HepG2 (cell line): ENCODE measurements around the gene CASKIN2. TPM values are rescaled to one million over a fixed set of nuclear protein-coding genes. Genes with fewer than 3 reads are reported as not detected.

Experiments used
- CBFB ChIP-seq: sonication (generic); formaldehyde crosslinking; IDR thresholded peaks from 2 replicates; pipeline ENCODE4 v1.4.0; 2020; ENCODE audit warnings: missing genetic modification reagents
- HES4 ChIP-seq: sonication (generic); formaldehyde crosslinking; IDR thresholded peaks from 2 replicates; pipeline ENCODE4 v1.9.0; 2021; ENCODE audit warnings: mild to moderate bottlenecking, missing genetic modification reagents, borderline replicate concordance
- HOXA9 ChIP-seq: sonication (generic); formaldehyde crosslinking; IDR thresholded peaks from 2 replicates; pipeline ENCODE4 v1.8.1; 2022; ENCODE audit warnings: missing genetic modification reagents, mild to moderate bottlenecking, moderate library complexity, borderline replicate concordance
- HOXD1 ChIP-seq: sonication (generic); formaldehyde crosslinking; IDR thresholded peaks from 2 replicates; pipeline ENCODE4 v1.5.0; 2020; ENCODE audit warnings: missing genetic modification reagents
- SRF ChIP-seq: IDR thresholded peaks from 2 replicates; pipeline ENCODE4 v1.6.1; 2011; ENCODE audit warnings: mild to moderate bottlenecking, low read depth, low read length, moderate library complexity
- STAT5B ChIP-seq: sonication (generic); formaldehyde crosslinking; IDR thresholded peaks from 2 replicates; pipeline ENCODE4 v1.4.0; 2020; ENCODE audit warnings: missing genetic modification reagents
- TEAD2 ChIP-seq: sonication (generic); formaldehyde crosslinking; IDR thresholded peaks from 2 replicates; pipeline ENCODE4 v1.9.0; 2021; ENCODE audit warnings: missing genetic modification reagents
- ZBTB7B ChIP-seq: sonication (generic); formaldehyde crosslinking; IDR thresholded peaks from 2 replicates; pipeline ENCODE4 v1.4.0; 2020; ENCODE audit warnings: missing genetic modification reagents
- ZNF33A ChIP-seq: sonication (generic); formaldehyde crosslinking; IDR thresholded peaks from 2 replicates; pipeline ENCODE4 v1.5.1; 2020; ENCODE audit warnings: missing genetic modification reagents, mild to moderate bottlenecking, moderate library complexity, borderline replicate concordance
- ZNF34 ChIP-seq: sonication (generic); formaldehyde crosslinking; IDR thresholded peaks from 2 replicates; pipeline ENCODE4 v1.4.0; 2020; ENCODE audit warnings: mild to moderate bottlenecking, missing genetic modification reagents, borderline replicate concordance
- ZNF564 ChIP-seq: sonication (generic); formaldehyde crosslinking; IDR thresholded peaks from 2 replicates; pipeline ENCODE4 v1.8.1; 2023; ENCODE audit warnings: mild to moderate bottlenecking, missing genetic modification reagents
- ZNF614 ChIP-seq: IDR thresholded peaks from 2 replicates; pipeline ENCODE4 v1.6.1; 2018; ENCODE audit warnings: missing biosample characterization, missing genetic modification reagents, inconsistent platforms, borderline replicate concordance
- ZNF644 ChIP-seq: IDR thresholded peaks from 2 replicates; pipeline ENCODE4 v1.6.1; 2016; ENCODE audit warnings: low read depth
- ZNF709 ChIP-seq: sonication (generic); formaldehyde crosslinking; IDR thresholded peaks from 2 replicates; pipeline ENCODE4 v1.5.0; 2020; ENCODE audit warnings: mild to moderate bottlenecking, missing genetic modification reagents
- polyA plus RNA-seq, 8 experiments: library from polyadenylated mRNA; depleted of rRNA in 3 of 8; stranded (reverse) in 7 of 8; unstranded in 1 of 8; fragments of >200 nt; fragmentation: Illumina TruSeq in 4 of 8; extraction: Trizol in 4 of 8; gene quantifications; 2 replicates each; pipeline versions ENCODE4 v1.2.1 to v1.2.3, GENCODE V29; 2011 to 2016; ENCODE audit warnings: low read depth in 4 of 8, missing spikeins in 1 of 8, mixed read lengths in 1 of 8; ENCODE audit not compliant: insufficient read depth in 1 of 8
- total RNA-seq, 5 experiments: library from RNA; depleted of rRNA; stranded (reverse); fragments of >200 nt; fragmentation: Illumina TruSeq; extraction: Trizol; gene quantifications; 2 replicates each; pipeline ENCODE4 v1.2.3, GENCODE V29; 2016; ENCODE audit warnings: low read depth in 1 of 5
- TF ChIP-seq, protein P1 (sequence below): sonication (generic); formaldehyde crosslinking; IDR thresholded peaks from 2 replicates; pipeline ENCODE4 v1.4.0; 2020; ENCODE audit warnings: missing genetic modification reagents, borderline replicate concordance
- TF ChIP-seq, protein P2 (sequence below): sonication (generic); formaldehyde crosslinking; IDR thresholded peaks from 2 replicates; pipeline ENCODE4 v1.5.0; 2020; ENCODE audit warnings: mild to moderate bottlenecking, missing genetic modification reagents
- TF ChIP-seq, protein P3 (sequence below): sonication (generic); formaldehyde crosslinking; IDR thresholded peaks from 2 replicates; pipeline ENCODE4 v1.4.0; 2020; ENCODE audit warnings: missing genetic modification reagents; ENCODE audit errors: not compliant biosample characterization
- TF ChIP-seq, protein P4 (sequence below): sonication (generic); formaldehyde crosslinking; IDR thresholded peaks from 2 replicates; pipeline ENCODE4 v1.5.0; 2020; ENCODE audit warnings: missing genetic modification reagents
- TF ChIP-seq, protein P5 (sequence below): sonication (generic); formaldehyde crosslinking; IDR thresholded peaks from 2 replicates; pipeline ENCODE4 v1.8.0; 2022; ENCODE audit warnings: missing genetic modification reagents, mild to moderate bottlenecking, borderline replicate concordance

Gene CASKIN2
- total and polyA plus RNA-seq, 2 of the 13 experiments (the other 11 are each of a cell fraction or from before 2014, with no cell fraction given), result 5.2 to 7.8 TPM

DNA sequence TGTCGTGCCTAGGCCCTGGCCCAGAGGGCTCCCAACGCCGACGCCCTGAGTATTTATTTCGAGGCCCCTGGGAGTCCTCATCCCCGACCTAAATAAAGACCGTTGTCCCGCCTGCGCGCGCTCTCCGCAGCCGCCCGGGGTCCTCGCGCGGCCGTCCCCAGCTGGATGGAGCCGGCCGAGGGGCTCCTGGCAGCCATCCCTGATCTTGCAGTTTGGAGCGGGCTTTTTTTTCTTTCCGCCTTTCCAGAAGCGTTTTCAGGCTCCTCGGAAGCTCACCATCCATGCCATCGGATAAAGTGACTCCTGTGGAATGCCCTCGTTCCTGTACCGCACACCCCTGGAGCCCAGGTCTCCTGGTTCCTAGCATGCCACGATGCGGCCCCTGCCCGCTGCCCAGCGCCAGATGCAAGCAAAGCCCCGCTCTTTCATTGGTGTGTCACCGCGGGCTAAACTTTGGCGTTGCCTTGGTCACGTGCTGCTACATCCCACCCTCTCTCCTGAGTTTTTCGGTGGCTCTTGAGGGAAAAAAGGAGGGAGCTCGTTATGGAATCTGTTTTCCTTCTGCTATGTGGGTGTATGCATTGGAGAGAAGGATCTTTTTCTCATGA is 58.2 kb downstream of the CASKIN2 start (continued):
- TF ChIP-seq ZNF33A (CRISPR knock-in tag), result no peak
- TF ChIP-seq, protein P1, sequence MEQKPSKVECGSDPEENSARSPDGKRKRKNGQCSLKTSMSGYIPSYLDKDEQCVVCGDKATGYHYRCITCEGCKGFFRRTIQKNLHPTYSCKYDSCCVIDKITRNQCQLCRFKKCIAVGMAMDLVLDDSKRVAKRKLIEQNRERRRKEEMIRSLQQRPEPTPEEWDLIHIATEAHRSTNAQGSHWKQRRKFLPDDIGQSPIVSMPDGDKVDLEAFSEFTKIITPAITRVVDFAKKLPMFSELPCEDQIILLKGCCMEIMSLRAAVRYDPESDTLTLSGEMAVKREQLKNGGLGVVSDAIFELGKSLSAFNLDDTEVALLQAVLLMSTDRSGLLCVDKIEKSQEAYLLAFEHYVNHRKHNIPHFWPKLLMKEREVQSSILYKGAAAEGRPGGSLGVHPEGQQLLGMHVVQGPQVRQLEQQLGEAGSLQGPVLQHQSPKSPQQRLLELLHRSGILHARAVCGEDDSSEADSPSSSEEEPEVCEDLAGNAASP, result no peak
- TF ChIP-seq HOXD1 (CRISPR knock-in tag), result no peak
- TF ChIP-seq ZNF564 (CRISPR knock-in tag), result 0 out of 2 replicates have a peak, but pooled peaks have one; percentile 1
- no peak for TF ChIP-seq CBFB
- no peak for TF ChIP-seq ZNF644 (CRISPR knock-in tag)
- TF ChIP-seq TEAD2 (CRISPR knock-in tag), result no peak
- no peak for TF ChIP-seq HOXA9 (CRISPR knock-in tag)
- no peak; the same call in none of the 2 replicates for TF ChIP-seq ZNF34
- no peak for TF ChIP-seq ZBTB7B
- no peak for TF ChIP-seq ZNF709
- TF ChIP-seq, protein P2, sequence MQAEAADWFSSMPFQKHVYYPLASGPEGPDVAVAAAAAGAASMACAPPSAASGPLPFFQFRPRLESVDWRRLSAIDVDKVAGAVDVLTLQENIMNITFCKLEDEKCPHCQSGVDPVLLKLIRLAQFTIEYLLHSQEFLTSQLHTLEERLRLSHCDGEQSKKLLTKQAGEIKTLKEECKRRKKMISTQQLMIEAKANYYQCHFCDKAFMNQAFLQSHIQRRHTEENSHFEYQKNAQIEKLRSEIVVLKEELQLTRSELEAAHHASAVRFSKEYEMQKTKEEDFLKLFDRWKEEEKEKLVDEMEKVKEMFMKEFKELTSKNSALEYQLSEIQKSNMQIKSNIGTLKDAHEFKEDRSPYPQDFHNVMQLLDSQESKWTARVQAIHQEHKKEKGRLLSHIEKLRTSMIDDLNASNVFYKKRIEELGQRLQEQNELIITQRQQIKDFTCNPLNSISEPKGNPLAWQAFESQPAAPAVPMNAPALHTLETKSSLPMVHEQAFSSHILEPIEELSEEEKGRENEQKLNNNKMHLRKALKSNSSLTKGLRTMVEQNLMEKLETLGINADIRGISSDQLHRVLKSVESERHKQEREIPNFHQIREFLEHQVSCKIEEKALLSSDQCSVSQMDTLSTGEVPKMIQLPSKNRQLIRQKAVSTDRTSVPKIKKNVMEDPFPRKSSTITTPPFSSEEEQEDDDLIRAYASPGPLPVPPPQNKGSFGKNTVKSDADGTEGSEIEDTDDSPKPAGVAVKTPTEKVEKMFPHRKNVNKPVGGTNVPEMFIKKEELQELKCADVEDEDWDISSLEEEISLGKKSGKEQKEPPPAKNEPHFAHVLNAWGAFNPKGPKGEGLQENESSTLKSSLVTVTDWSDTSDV, result no peak
- TF ChIP-seq SRF, result no peak
- TF ChIP-seq, protein P3, sequence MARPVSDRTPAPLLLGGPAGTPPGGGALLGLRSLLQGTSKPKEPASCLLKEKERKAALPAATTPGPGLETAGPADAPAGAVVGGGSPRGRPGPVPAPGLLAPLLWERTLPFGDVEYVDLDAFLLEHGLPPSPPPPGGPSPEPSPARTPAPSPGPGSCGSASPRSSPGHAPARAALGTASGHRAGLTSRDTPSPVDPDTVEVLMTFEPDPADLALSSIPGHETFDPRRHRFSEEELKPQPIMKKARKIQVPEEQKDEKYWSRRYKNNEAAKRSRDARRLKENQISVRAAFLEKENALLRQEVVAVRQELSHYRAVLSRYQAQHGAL, result no peak
- no peak for TF ChIP-seq STAT5B (CRISPR knock-in tag)
- TF ChIP-seq HES4 (CRISPR knock-in tag), result no peak
- no peak for TF ChIP-seq ZNF614 (CRISPR knock-in tag)
- TF ChIP-seq, protein P4, sequence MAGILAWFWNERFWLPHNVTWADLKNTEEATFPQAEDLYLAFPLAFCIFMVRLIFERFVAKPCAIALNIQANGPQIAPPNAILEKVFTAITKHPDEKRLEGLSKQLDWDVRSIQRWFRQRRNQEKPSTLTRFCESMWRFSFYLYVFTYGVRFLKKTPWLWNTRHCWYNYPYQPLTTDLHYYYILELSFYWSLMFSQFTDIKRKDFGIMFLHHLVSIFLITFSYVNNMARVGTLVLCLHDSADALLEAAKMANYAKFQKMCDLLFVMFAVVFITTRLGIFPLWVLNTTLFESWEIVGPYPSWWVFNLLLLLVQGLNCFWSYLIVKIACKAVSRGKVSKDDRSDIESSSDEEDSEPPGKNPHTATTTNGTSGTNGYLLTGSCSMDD, result no peak
- TF ChIP-seq, protein P5, sequence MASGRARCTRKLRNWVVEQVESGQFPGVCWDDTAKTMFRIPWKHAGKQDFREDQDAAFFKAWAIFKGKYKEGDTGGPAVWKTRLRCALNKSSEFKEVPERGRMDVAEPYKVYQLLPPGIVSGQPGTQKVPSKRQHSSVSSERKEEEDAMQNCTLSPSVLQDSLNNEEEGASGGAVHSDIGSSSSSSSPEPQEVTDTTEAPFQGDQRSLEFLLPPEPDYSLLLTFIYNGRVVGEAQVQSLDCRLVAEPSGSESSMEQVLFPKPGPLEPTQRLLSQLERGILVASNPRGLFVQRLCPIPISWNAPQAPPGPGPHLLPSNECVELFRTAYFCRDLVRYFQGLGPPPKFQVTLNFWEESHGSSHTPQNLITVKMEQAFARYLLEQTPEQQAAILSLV (CRISPR knock-in tag), result no peak; the same call in 1 of the 2 replicates
